HCT116 (cell line): ENCODE data around the gene CLP1. TPM values are rescaled to one million over a fixed set of nuclear protein-coding genes. Genes with fewer than 3 reads are reported as not detected.

ENCODE experiments used
- ATAC-seq: fragments of 200-7000 bp; cut with Tn5 transposase; 2 replicates; pipeline ENCODE4 v1.9.1; 2020; ENCODE audit warnings: mild to moderate bottlenecking, moderate library complexity
- BruUV-seq: library from RNA; stranded (reverse); fragments of 400-500 nt; replicated peaks from 2 replicates; lab custom pipeline; 2021; lab: Mats Ljungman, UMichigan
- CTCF ChIA-PET: fragments of 300-600 bp; sonication (Branson Sonifier 250); formaldehyde crosslinking; loops from one replicate; lab custom pipeline; 2021; ENCODE audit warnings: antibody characterized with exemption; lab: Charles Lee
- POLR2A ChIA-PET: fragments of 300-600, 350-600 bp; sonication (Branson Sonifier 250); formaldehyde crosslinking; loops from one replicate; lab custom pipeline; 2021; ENCODE audit warnings: antibody characterized with exemption; lab: Charles Lee
- RAD21 ChIA-PET, 2 experiments: fragments of 300-600 bp; sonication (Branson Sonifier 250); formaldehyde crosslinking; loops; one replicate each; lab custom pipeline; 2023; ENCODE audit warnings: low total read pairs in 2 of 2; ENCODE audit not compliant: uncharacterized antibody in 2 of 2, unreplicated experiment in 2 of 2, low non-redundant PET in 1 of 2; lab: Charles Lee
- DNase-seq: peaks from one replicate; pipeline ENCODE4 v3.0.0-alpha.2; 2010; ENCODE audit warnings: low read depth, low spot score
- H2AFZ ChIP-seq: fragments of 200-600 bp; shearing (Covaris generic), sonication (generic); 2 replicates; pipeline ENCODE4 v1.6.1; 2017; ENCODE audit warnings: low read depth, mixed run types, mixed read lengths, antibody characterized with exemption, low read length; ENCODE audit not compliant: poor library complexity, severe bottlenecking
- H3K27ac ChIP-seq: 2 replicates; pipeline ENCODE4 v1.5.1; 2012; ENCODE audit warnings: low read depth, low read length
- H3K27me3 ChIP-seq: fragments of 200-600 bp; sonication (generic); 2 replicates; pipeline ENCODE4 v1.6.1; 2016; ENCODE audit warnings: mixed run types, low read length, mixed read lengths; ENCODE audit not compliant: insufficient read depth
- H3K36me3 ChIP-seq, 2 experiments: fragments of 200-500 bp in 1 of 2; fragments of 200-600 bp in 1 of 2; sonication (Bioruptor generic) in 1 of 2; sonication (generic) in 1 of 2; 2 replicates each; pipeline versions ENCODE4 v1.5.1 to v1.6.1; 2014 to 2016; ENCODE audit warnings: low read length in 2 of 2, inconsistent platforms in 1 of 2, mixed read lengths in 1 of 2, mixed run types in 1 of 2; ENCODE audit not compliant: insufficient read depth in 2 of 2, control insufficient read depth in 1 of 2
- H3K4me1 ChIP-seq, 2 experiments: fragments of 200-600 bp in 1 of 2; sonication (generic) in 1 of 2; 2 replicates each; pipeline versions ENCODE4 v1.5.1 to v1.6.1; 2012 to 2017; ENCODE audit warnings: low read length in 2 of 2, inconsistent platforms in 1 of 2, mild to moderate bottlenecking in 1 of 2, mixed read lengths in 1 of 2, mixed run types in 1 of 2, moderate library complexity in 1 of 2; ENCODE audit not compliant: insufficient read depth in 2 of 2, control insufficient read depth in 1 of 2
- H3K4me2 ChIP-seq: fragments of 200-600 bp; sonication (generic); 2 replicates; pipeline ENCODE4 v1.6.1; 2017; ENCODE audit warnings: mixed run types, low read length, mixed read lengths
- H3K4me3 ChIP-seq, 2 experiments: fragments of 200-600 bp in 1 of 2; sonication (generic) in 1 of 2; replicated peaks in 1 of 2; 2 replicates each; pipeline ENCODE4 v1.5.1; 2011 to 2016; ENCODE audit warnings: low read length in 2 of 2, control low read depth in 1 of 2, low read depth in 1 of 2, mild to moderate bottlenecking in 1 of 2, mixed read lengths in 1 of 2, mixed run types in 1 of 2
- H3K79me2 ChIP-seq: fragments of 200-600 bp; sonication (generic); 2 replicates; pipeline ENCODE4 v1.6.1; 2017; ENCODE audit warnings: mild to moderate bottlenecking, mixed run types, low read length, moderate library complexity, mixed read lengths; ENCODE audit not compliant: insufficient read depth
- H3K9ac ChIP-seq: fragments of 200-600 bp; sonication (generic); 2 replicates; pipeline ENCODE4 v1.6.1; 2016; ENCODE audit warnings: low read length, mixed read lengths
- H3K9me2 ChIP-seq: fragments of 200-600 bp; sonication (generic), shearing (Covaris generic); 2 replicates; pipeline ENCODE4 v1.6.1; 2017; ENCODE audit warnings: mixed run types, mild to moderate bottlenecking, moderate library complexity; ENCODE audit not compliant: insufficient read depth
- H3K9me3 ChIP-seq, 2 experiments: fragments of 200-500 bp in 1 of 2; fragments of 200-600 bp in 1 of 2; sonication (Bioruptor generic) in 1 of 2; sonication (generic) in 1 of 2; 2 replicates each; pipeline ENCODE4 v1.6.1; 2014 to 2017; ENCODE audit warnings: low read length in 2 of 2, mixed read lengths in 2 of 2, inconsistent platforms in 1 of 2, low read depth in 1 of 2, mild to moderate bottlenecking in 1 of 2, mixed run types in 1 of 2, moderate library complexity in 1 of 2; ENCODE audit not compliant: control insufficient read depth in 1 of 2, insufficient read depth in 1 of 2
- H4K20me1 ChIP-seq: fragments of 200-600 bp; sonication (generic), shearing (Covaris generic); 2 replicates; pipeline ENCODE4 v1.6.1; 2017; ENCODE audit warnings: mixed run types, mild to moderate bottlenecking, moderate library complexity; ENCODE audit not compliant: insufficient read depth
- CBX3 ChIP-seq: IDR thresholded peaks from 2 replicates; pipeline ENCODE4 v1.6.1; 2012; ENCODE audit warnings: low read depth
- CEBPB ChIP-seq: IDR thresholded peaks from 2 replicates; pipeline ENCODE4 v1.6.1; 2012; ENCODE audit warnings: low read depth
- EGR1 ChIP-seq: IDR thresholded peaks from 2 replicates; pipeline ENCODE4 v1.6.1; 2012; ENCODE audit warnings: low read depth
- ELF1 ChIP-seq: IDR thresholded peaks from 2 replicates; pipeline ENCODE4 v1.6.1; 2012; ENCODE audit warnings: low read depth, borderline replicate concordance
- EZH2 ChIP-seq: fragments of 200-600 bp; sonication (generic); IDR thresholded peaks from 2 replicates; pipeline ENCODE4 v1.6.1; 2017; ENCODE audit warnings: antibody characterized with exemption, mixed run types
- FOSL1 ChIP-seq: IDR thresholded peaks from 2 replicates; pipeline ENCODE4 v1.6.1; 2012; ENCODE audit warnings: low read depth
- JUND ChIP-seq: IDR thresholded peaks from 2 replicates; pipeline ENCODE4 v1.6.1; 2012
- POLR2AphosphoS5 ChIP-seq: IDR thresholded peaks from 2 replicates; pipeline ENCODE4 v1.6.1; 2011; ENCODE audit warnings: mild to moderate bottlenecking, low read depth, low read length, moderate library complexity
- SRF ChIP-seq: IDR thresholded peaks from 2 replicates; pipeline ENCODE4 v1.6.1; 2012; ENCODE audit warnings: low read depth
- TCF7L2 ChIP-seq: IDR thresholded peaks from 2 replicates; pipeline ENCODE4 v1.7.0; 2011; ENCODE audit warnings: borderline replicate concordance, inconsistent platforms; ENCODE audit not compliant: insufficient read depth, insufficient read length; ENCODE audit errors: extremely low read depth
- ZFX ChIP-seq: fragments of 450-650 bp; IDR thresholded peaks from 2 replicates; pipeline ENCODE4 v1.6.1; 2017
- ZNF274 ChIP-seq: fragments of 200-500 bp; sonication (Bioruptor generic); IDR thresholded peaks from 2 replicates; pipeline ENCODE4 v1.6.1; 2014; ENCODE audit warnings: mild to moderate bottlenecking, low read depth, low read length, inconsistent platforms
- intact Hi-C: fragments of 100-400 bp; cut with micrococcal nuclease; formaldehyde crosslinking; loops from 2 replicates; pipeline ENCODE4 v1.10.0; 2022
- total RNA-seq: library from RNA; stranded (reverse); gene quantifications from one replicate; pipeline ENCODE4 v1.2.1, GENCODE V29; 2021; ENCODE audit not compliant: unreplicated experiment
- TF ChIP-seq, protein P1 (sequence below): IDR thresholded peaks from 2 replicates; pipeline ENCODE4 v1.6.1; 2012
- TF ChIP-seq, protein P2 (sequence below): IDR thresholded peaks from 2 replicates; pipeline ENCODE4 v1.6.1; 2012; ENCODE audit warnings: low read depth

CLP1 gene
- total RNA-seq, 1 experiment from 2014 or later, result 17.7 TPM

DNA sequence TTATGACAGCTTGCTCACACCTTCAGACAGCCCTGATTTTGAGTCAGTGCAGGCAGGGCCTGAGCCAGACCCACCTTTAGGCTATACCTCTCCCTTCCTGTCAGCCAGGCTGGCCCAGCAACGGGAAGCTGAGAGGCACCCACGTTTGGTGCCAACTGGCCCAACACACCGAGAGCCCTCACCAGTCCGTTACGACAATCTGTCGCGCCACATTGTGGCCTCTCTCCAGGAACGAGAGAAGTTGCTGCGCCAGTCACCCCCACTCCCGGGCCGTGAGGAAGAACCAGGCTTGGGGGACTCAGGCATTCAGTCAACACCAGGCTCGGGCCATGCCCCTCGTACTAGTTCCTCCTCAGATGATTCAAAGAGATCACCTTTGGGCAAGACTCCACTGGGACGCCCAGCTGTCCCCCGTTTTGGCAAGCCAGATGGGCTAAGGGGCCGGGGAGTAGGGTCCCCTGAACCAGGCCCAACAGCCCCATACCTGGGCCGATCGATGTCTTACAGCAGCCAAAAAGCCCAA is 41.3 kb downstream of the CLP1 start:
- Histone ChIP-seq H3K9ac (no peak overlapping the region), H3K9me2 (no peaks in the 10 kb centered on the region), H3K4me3 (no peak overlapping the region), H3K27me3 (no peaks in the 10 kb centered on the region), H3K36me3 (peaks cover 32 to 48% of the 10 kb centered on the region in 2 experiments), H2AFZ (no peak overlapping the region), H4K20me1 (no peaks in the 10 kb centered on the region), H3K9me3 (no peaks in the 10 kb centered on the region), H3K4me2 (no peak overlapping the region), H3K4me1 (no peaks in the 10 kb centered on the region), H3K79me2 (no peaks in the 10 kb centered on the region), H3K27ac (no peak overlapping the region)
- ChIA-PET CTCF (interaction anchor here (1.0 kb wide), 1 partner anchor 102 kb away, joined by 3 read pairs; no protein-coding TSS in a partner anchor), POLR2A (no interaction called here), RAD21 (no interaction called here)
- TF ChIP-seq ELF1, result no peak
- TF ChIP-seq FOSL1, result no peak
- TF ChIP-seq CBX3, result no peak
- no peak for TF ChIP-seq ZFX
- no peak for TF ChIP-seq SRF
- TF ChIP-seq JUND, result no peak
- TF ChIP-seq ZNF274, result no peak
- TF ChIP-seq, protein P1, sequence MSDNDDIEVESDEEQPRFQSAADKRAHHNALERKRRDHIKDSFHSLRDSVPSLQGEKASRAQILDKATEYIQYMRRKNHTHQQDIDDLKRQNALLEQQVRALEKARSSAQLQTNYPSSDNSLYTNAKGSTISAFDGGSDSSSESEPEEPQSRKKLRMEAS, result no peak
- TF ChIP-seq TCF7L2, result no peak
- no peak for TF ChIP-seq POLR2AphosphoS5
- no peak for TF ChIP-seq EZH2
- no peak for TF ChIP-seq EGR1
- intact Hi-C loops, result no loop called here
- DNase-seq (no peak), ATAC-seq (no peak)
- no TSS peak for BruUV-seq

DNA sequence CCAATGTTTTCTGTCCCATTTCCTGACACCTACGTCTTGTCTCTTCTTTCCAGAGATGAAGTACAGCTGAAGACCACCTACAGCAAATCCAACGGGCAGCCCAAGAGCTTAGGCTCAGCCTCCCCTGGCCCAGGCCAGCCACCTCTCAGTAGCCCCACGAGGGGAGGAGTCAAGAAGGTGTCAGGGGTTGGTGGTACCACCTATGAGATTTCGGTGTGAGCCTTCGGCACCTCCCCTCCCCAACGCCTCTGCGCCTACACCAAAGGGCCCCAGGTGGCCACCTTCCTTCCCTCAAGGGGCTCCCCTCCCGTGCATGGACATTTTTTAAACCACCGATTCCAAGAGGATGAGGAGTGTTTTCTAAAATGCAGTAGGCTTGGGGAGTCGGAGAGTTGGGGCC is 42.3 kb downstream of the CLP1 start:
- no peak overlapping the region for H3K4me3 ChIP-seq
- H3K4me2 ChIP-seq, result no peak overlapping the region
- H3K9ac ChIP-seq, result no peak overlapping the region
- no peaks in the 10 kb centered on the region; the same call in 1 of the 2 replicates for H3K79me2 ChIP-seq
- TF ChIP-seq CEBPB, result no peak
- no peak for TF ChIP-seq JUND
- TF ChIP-seq, protein P2, sequence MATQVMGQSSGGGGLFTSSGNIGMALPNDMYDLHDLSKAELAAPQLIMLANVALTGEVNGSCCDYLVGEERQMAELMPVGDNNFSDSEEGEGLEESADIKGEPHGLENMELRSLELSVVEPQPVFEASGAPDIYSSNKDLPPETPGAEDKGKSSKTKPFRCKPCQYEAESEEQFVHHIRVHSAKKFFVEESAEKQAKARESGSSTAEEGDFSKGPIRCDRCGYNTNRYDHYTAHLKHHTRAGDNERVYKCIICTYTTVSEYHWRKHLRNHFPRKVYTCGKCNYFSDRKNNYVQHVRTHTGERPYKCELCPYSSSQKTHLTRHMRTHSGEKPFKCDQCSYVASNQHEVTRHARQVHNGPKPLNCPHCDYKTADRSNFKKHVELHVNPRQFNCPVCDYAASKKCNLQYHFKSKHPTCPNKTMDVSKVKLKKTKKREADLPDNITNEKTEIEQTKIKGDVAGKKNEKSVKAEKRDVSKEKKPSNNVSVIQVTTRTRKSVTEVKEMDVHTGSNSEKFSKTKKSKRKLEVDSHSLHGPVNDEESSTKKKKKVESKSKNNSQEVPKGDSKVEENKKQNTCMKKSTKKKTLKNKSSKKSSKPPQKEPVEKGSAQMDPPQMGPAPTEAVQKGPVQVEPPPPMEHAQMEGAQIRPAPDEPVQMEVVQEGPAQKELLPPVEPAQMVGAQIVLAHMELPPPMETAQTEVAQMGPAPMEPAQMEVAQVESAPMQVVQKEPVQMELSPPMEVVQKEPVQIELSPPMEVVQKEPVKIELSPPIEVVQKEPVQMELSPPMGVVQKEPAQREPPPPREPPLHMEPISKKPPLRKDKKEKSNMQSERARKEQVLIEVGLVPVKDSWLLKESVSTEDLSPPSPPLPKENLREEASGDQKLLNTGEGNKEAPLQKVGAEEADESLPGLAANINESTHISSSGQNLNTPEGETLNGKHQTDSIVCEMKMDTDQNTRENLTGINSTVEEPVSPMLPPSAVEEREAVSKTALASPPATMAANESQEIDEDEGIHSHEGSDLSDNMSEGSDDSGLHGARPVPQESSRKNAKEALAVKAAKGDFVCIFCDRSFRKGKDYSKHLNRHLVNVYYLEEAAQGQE, result no peak
- TF ChIP-seq, protein P1, result no peak
- no peak for TF ChIP-seq ELF1
- ATAC-seq (no peak), DNase-seq (no peak)
- ChIA-PET POLR2A (no interaction called here), RAD21 (no interaction called here), CTCF (interaction anchor here (1.0 kb wide), 1 partner anchor 101 kb away, joined by 3 read pairs; no protein-coding TSS in a partner anchor)
- no peaks in the 10 kb centered on the region for H3K9me2 ChIP-seq
- no TSS peak for BruUV-seq
- intact Hi-C loops, result no loop called here
- H3K36me3 ChIP-seq, result peaks cover 37 to 50% of the 10 kb centered on the region in 2 experiments
- no peaks in the 10 kb centered on the region for H4K20me1 ChIP-seq
- H3K27ac ChIP-seq, result no peak overlapping the region
- no peaks in the 10 kb centered on the region for H3K27me3 ChIP-seq
- H2AFZ ChIP-seq, result no peak overlapping the region
- no peaks in the 10 kb centered on the region for H3K4me1 ChIP-seq
- no peaks in the 10 kb centered on the region for H3K9me3 ChIP-seq
